ENCODE results near the gene USP7. TPM values are rescaled to one million over a fixed set of nuclear protein-coding genes. Genes with fewer than 3 reads are reported as not detected.
A peak's percentile ranks its signal among the peaks of the same experiment; 100 is the strongest.

The USP7 gene
- total RNA-seq, 1 donor from 2014 or later = 87.5 TPM

- H3K9me3 ChIP-seq = no peaks in the 10 kb centered on the region
- peaks cover 29% of the 10 kb centered on the region for H3K36me3 ChIP-seq
- intact Hi-C loops (cut with DNase I) = loop anchor here (10.0 kb wide), 1 partner anchor 323 kb away; no protein-coding TSS in a partner anchor
- H3K4me1 ChIP-seq = no peaks in the 10 kb centered on the region
- H3K27ac ChIP-seq = no peak overlapping the region
- DNase-seq (peak; percentile 52), ATAC-seq (no peak)
- H3K27me3 ChIP-seq = peaks cover 3% of the 10 kb centered on the region
- H3K4me3 ChIP-seq = no peak overlapping the region
- TF ChIP-seq CTCF (IDR thresholded peaks at IDR 0.05) = no peak
These were observed 76.3 kb downstream of the USP7 start for GRCh38 chr16:8887431-8887765.

GRCh38 chr16:8886593-8887430 lies 76.9 kb downstream of the USP7 start:
- peak; percentile 38 for DNase-seq
- no peak overlapping the region for H3K4me3 ChIP-seq
- peaks cover 24% of the 10 kb centered on the region for H3K36me3 ChIP-seq
- H3K27ac ChIP-seq = no peak overlapping the region
- ATAC-seq = no peak
- no peaks in the 10 kb centered on the region for H3K9me3 ChIP-seq
- no peak for TF ChIP-seq CTCF (IDR thresholded peaks at IDR 0.05)
- intact Hi-C loops (cut with DNase I) = loop anchor here (10.0 kb wide), 1 partner anchor 322 kb away; no protein-coding TSS in a partner anchor
- no peaks in the 10 kb centered on the region for H3K4me1 ChIP-seq
- peaks cover 7% of the 10 kb centered on the region for H3K27me3 ChIP-seq

GRCh38 chr16:8885674-8886592 lies 77.8 kb downstream of the USP7 start:
- intact Hi-C loops (cut with DNase I) = loop anchor here (10.0 kb wide), 1 partner anchor 321 kb away; no protein-coding TSS in a partner anchor
- peak; percentile 64 for DNase-seq
- H3K36me3 ChIP-seq = peaks cover 16% of the 10 kb centered on the region
- peaks cover 14% of the 10 kb centered on the region for H3K27me3 ChIP-seq
- H3K4me1 ChIP-seq = no peaks in the 10 kb centered on the region
- no peak overlapping the region for H3K4me3 ChIP-seq
- H3K9me3 ChIP-seq = no peaks in the 10 kb centered on the region
- peak; percentile 15 for ATAC-seq
- H3K27ac ChIP-seq = no peak overlapping the region
- TF ChIP-seq CTCF (IDR thresholded peaks at IDR 0.05) = no peak

- no peak for ATAC-seq
- Histone ChIP-seq H3K9me3 (no peaks in the 10 kb centered on the region), H3K4me3 (no peak overlapping the region), H3K4me1 (peaks cover 4% of the 10 kb centered on the region), H3K27ac (no peak overlapping the region), H3K27me3 (peaks cover 14% of the 10 kb centered on the region), H3K36me3 (no peaks in the 10 kb centered on the region)
- intact Hi-C loops (cut with DNase I) = loop anchor here (10.0 kb wide), 1 partner anchor 318 kb away; no protein-coding TSS in a partner anchor
- no peak for TF ChIP-seq CTCF (IDR thresholded peaks at IDR 0.05)
- DNase-seq = no peak
These were observed 80.9 kb downstream of the USP7 start for GRCh38 chr16:8882725-8883377.

- no peaks in the 10 kb centered on the region for H3K36me3 ChIP-seq
- no peak within 1 kb of the TSS for H3K27ac ChIP-seq
- ATAC-seq = no peak
- no peaks in the 10 kb centered on the region for H3K9me3 ChIP-seq
- DNase-seq = no peak
- TF ChIP-seq CTCF (IDR thresholded peaks at IDR 0.05) = no peak
- no peak within 1 kb of the TSS for H3K4me3 ChIP-seq
- peaks cover 14% of the 10 kb centered on the region for H3K27me3 ChIP-seq
- H3K4me1 ChIP-seq = peaks cover 4% of the 10 kb centered on the region
- intact Hi-C loops (cut with DNase I) = loop anchor here (10.0 kb wide), 1 partner anchor 317 kb away; no protein-coding TSS in a partner anchor
These were observed 81.6 kb downstream of the USP7 start, which contains the start of gene LITAFD for GRCh38 chr16:8882041-8882617. Gene LITAFD, plus strand, starts transcription at chr16:8882351. Its CDS starts 2,005 bp downstream, at chr16:8884356.

Measured in upper lobe of right lung (tissue), 1 donor.